DND-41 (cell line): Measurements from ENCODE around the gene FGL2.

Source experiments
- EZH2 ChIP-seq: IDR thresholded peaks from 3 replicates; pipeline ENCODE4 v1.6.1; 2012; ENCODE audit warnings: borderline replicate concordance, low read depth, mild to moderate bottlenecking, moderate library complexity, low read length, inconsistent platforms; ENCODE audit not compliant: severe bottlenecking
- TF ChIP-seq, protein P1 (sequence below): IDR thresholded peaks from 2 replicates; pipeline ENCODE4 v1.5.1; 2012; ENCODE audit warnings: borderline replicate concordance, low read length, moderate library complexity, mild to moderate bottlenecking; ENCODE audit not compliant: poor library complexity, severe bottlenecking; ENCODE audit errors: extremely low read depth

DNA sequence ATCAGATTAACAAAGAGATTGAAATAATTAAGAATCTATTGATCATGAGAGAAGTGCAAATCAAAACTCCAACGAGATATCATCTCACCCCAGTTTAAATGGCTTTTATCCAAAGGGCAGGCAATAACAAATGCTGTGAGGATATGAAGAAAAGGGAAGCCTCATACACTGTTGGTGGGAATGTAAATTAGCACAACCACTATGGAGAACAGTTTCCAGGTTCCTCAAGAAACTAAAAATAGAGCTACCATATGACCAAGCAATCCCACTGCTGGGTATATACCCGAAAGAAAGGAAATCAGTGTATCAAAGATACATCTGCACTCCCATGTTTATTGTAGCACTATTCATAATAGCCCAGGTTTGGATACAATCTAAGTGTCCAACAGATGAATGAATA lies 13.8 kb downstream of the FGL2 start:
- TF ChIP-seq EZH2, result no peak
- TF ChIP-seq, protein P1, sequence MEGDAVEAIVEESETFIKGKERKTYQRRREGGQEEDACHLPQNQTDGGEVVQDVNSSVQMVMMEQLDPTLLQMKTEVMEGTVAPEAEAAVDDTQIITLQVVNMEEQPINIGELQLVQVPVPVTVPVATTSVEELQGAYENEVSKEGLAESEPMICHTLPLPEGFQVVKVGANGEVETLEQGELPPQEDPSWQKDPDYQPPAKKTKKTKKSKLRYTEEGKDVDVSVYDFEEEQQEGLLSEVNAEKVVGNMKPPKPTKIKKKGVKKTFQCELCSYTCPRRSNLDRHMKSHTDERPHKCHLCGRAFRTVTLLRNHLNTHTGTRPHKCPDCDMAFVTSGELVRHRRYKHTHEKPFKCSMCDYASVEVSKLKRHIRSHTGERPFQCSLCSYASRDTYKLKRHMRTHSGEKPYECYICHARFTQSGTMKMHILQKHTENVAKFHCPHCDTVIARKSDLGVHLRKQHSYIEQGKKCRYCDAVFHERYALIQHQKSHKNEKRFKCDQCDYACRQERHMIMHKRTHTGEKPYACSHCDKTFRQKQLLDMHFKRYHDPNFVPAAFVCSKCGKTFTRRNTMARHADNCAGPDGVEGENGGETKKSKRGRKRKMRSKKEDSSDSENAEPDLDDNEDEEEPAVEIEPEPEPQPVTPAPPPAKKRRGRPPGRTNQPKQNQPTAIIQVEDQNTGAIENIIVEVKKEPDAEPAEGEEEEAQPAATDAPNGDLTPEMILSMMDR, result no peak
